ENCODE results near the gene CSNK1G3. TPM values are rescaled to one million over a fixed set of nuclear protein-coding genes. Genes with fewer than 3 reads are reported as not detected.

Gene CSNK1G3
- total RNA-seq, 4 donors from 2014 or later, result 17.4 to 82.6 (median 42.5) TPM

GRCh38 chr5:123540534-123540933 is 28.6 kb downstream of the CSNK1G3 start:
- WGBS, 2 donors, result 93 to 94% methylated on average over 7 of the region's 7 CpGs
- Histone ChIP-seq H3K9me3 (no peaks in the 10 kb centered on the region), H3K27me3 (no peaks in the 10 kb centered on the region), H3K27ac (no peak overlapping the region), H3K36me3 (no peaks in the 10 kb centered on the region), H3K4me1 (peaks cover 0 to 21% (median 2%) of the 10 kb centered on the region in 3 donors), H3K4me3 (no peak overlapping the region)
- no peak for DNase-seq
- intact Hi-C loops (cut with DNase I), result no loop called here
- no peak for TF ChIP-seq CTCF (IDR thresholded peaks at IDR 0.05)
- TF ChIP-seq POLR2A (IDR thresholded peaks at IDR 0.05), result no peak

DNA sequence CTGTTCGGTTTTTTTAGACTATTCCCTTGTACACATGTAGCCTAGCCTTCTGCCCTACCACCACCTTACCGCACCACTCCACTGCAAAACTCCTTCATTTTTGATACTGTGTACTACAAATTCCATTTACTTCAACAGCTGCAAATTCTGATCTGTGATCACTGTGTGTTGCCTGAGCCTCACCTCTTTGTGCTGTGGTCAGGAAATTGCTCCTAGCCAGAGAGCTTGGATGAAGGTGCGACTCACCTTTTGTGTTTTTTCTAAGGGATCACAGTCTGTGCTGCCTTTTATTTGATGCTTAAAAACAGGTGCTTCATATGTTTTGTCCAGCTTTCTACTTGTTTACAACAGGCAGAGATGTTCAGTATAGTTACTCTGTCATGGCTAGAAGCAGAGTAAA is 31.5 kb downstream of the CSNK1G3 start:
- intact Hi-C loops (cut with DNase I), result no loop called here

DNA sequence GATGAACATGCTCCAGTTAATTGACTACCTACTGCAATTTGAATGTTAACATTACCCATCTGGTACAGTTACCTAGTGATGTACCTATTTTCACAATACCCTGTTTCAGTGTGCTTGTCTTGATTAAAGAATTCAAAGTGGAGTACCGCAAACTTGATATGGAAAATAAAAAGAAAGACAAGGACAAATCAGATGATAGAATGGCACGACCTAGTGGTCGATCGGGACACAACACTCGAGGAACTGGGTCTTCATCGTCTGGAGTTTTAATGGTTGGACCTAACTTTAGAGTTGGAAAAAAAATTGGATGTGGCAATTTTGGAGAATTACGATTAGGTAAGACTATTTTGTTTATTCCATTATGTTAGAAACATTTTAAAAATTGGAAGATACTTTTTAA is 33.5 kb downstream of the CSNK1G3 start:
- TF ChIP-seq POLR2A (IDR thresholded peaks at IDR 0.05) (no peak), CTCF (IDR thresholded peaks at IDR 0.05) (peak in 4 of 6 experiments; percentile 11 to 50 (median 18))
- Histone ChIP-seq H3K9me3 (no peaks in the 10 kb centered on the region), H3K27me3 (no peaks in the 10 kb centered on the region), H3K4me1 (peaks cover 0 to 10% (median 0%) of the 10 kb centered on the region in 3 donors), H3K27ac (no peak overlapping the region), H3K36me3 (peaks cover 0 to 4% (median 0%) of the 10 kb centered on the region in 3 donors), H3K4me3 (no peak overlapping the region)
- WGBS, 2 donors, result 87 to 94% methylated on average over 7 of the region's 7 CpGs
- intact Hi-C loops (cut with DNase I), result no loop called here
- no peak for DNase-seq

More for the DNA sequence above, 31.5 kb downstream of the CSNK1G3 start:
- Histone ChIP-seq H3K4me1 (peaks cover 0 to 15% (median 2%) of the 10 kb centered on the region in 3 donors), H3K36me3 (no peaks in the 10 kb centered on the region), H3K27ac (no peak overlapping the region), H3K4me3 (no peak overlapping the region), H3K9me3 (no peaks in the 10 kb centered on the region), H3K27me3 (no peaks in the 10 kb centered on the region)
- 90% methylated on average over 3 of the region's 3 CpGs for WGBS, 2 donors
- DNase-seq, result no peak
- TF ChIP-seq CTCF (IDR thresholded peaks at IDR 0.05) (no peak), POLR2A (IDR thresholded peaks at IDR 0.05) (no peak)

GRCh38 chr5:123546657-123547056 is 34.7 kb downstream of the CSNK1G3 start:
- Histone ChIP-seq H3K27ac (no peak overlapping the region), H3K4me3 (no peak overlapping the region), H3K9me3 (no peaks in the 10 kb centered on the region), H3K4me1 (peaks cover 0 to 10% (median 0%) of the 10 kb centered on the region in 3 donors), H3K36me3 (peaks cover 0 to 4% (median 0%) of the 10 kb centered on the region in 3 donors), H3K27me3 (no peaks in the 10 kb centered on the region)
- no peak for DNase-seq
- no peak for TF ChIP-seq POLR2A (IDR thresholded peaks at IDR 0.05)
- 97 to 100% methylated on average over 1 of the region's 1 CpG for WGBS, 2 donors
- intact Hi-C loops (cut with DNase I), result no loop called here

GRCh38 chr5:123549256-123549904 is 37.4 kb downstream of the CSNK1G3 start:
- intact Hi-C loops (cut with DNase I), result no loop called here
- 80 to 94% methylated on average over 3 of the region's 3 CpGs for WGBS, 2 donors
- H3K4me1 ChIP-seq, result no peaks in the 10 kb centered on the region
- no peaks in the 10 kb centered on the region for H3K27me3 ChIP-seq
- TF ChIP-seq CTCF (IDR thresholded peaks at IDR 0.05), result no peak
- TF ChIP-seq POLR2A (IDR thresholded peaks at IDR 0.05), result no peak
- H3K36me3 ChIP-seq, result peaks cover 0 to 4% (median 0%) of the 10 kb centered on the region in 3 donors
- no peak for DNase-seq
- H3K9me3 ChIP-seq, result no peaks in the 10 kb centered on the region
- H3K27ac ChIP-seq, result no peak overlapping the region
- no peak overlapping the region for H3K4me3 ChIP-seq
